ACHN (cell line): ENCODE results near the gene TINCR.

Experiments used
- DNase-seq: peaks from one replicate; pipeline ENCODE4 v3.0.0-alpha.2; 2015
- in situ Hi-C: cut with HindIII; loops from 2 replicates; pipeline ENCODE4 v1.10.0; 2017; ENCODE audit warnings: low sequenced_read_pairs, low pct_ligation_motif_present, low pct_unique_long_range_greater_than_20kb

Gene TINCR

GRCh38 chr19:5534787-5535586, 32.8 kb downstream of the TINCR start:
- in situ Hi-C loops = no loop called here
- peak; percentile 20 for DNase-seq

GRCh38 chr19:5533257-5533656, 34.5 kb downstream of the TINCR start:
- DNase-seq = no peak
- in situ Hi-C loops = no loop called here

- in situ Hi-C loops = no loop called here
- DNase-seq = no peak
These were observed 37.1 kb downstream of the TINCR start for GRCh38 chr19:5530701-5531100.

GRCh38 chr19:5526691-5527090, 41.1 kb downstream of the TINCR start:
- no peak for DNase-seq
- in situ Hi-C loops = no loop called here

- DNase-seq = no peak
- in situ Hi-C loops = no loop called here
These were observed 43.7 kb downstream of the TINCR start for GRCh38 chr19:5524081-5524480.

- in situ Hi-C loops = no loop called here
- no peak for DNase-seq
These were observed 45.6 kb downstream of the TINCR start for GRCh38 chr19:5522106-5522505.

GRCh38 chr19:5520501-5520900, 47.3 kb downstream of the TINCR start:
- in situ Hi-C loops = no loop called here
- DNase-seq = no peak

GRCh38 chr19:5519076-5519475, 48.7 kb downstream of the TINCR start:
- DNase-seq = no peak
- in situ Hi-C loops = no loop called here

- in situ Hi-C loops = no loop called here
- DNase-seq = no peak
These were observed 52.0 kb downstream of the TINCR start for GRCh38 chr19:5515737-5516136.

GRCh38 chr19:5514001-5514400, 53.8 kb downstream of the TINCR start:
- no peak for DNase-seq
- in situ Hi-C loops = no loop called here

GRCh38 chr19:5512715-5513114, 55.0 kb downstream of the TINCR start:
- in situ Hi-C loops = no loop called here
- no peak for DNase-seq
